Endodermal cell (in vitro differentiated cells): Measurements from ENCODE around the gene CAMK2A. TPM values are rescaled to one million over a fixed set of nuclear protein-coding genes. Genes with fewer than 3 reads are reported as not detected.
A peak's percentile ranks its signal among the peaks of the same experiment; 100 is the strongest.

Source experiments
- DNase-seq: peaks from one replicate; pipeline ENCODE4 v3.0.0-alpha.2; 2017
- H3K27ac ChIP-seq: 2 replicates; pipeline ENCODE4 v1.5.1; 2013; ENCODE audit warnings: mild to moderate bottlenecking, low read depth, low read length, moderate library complexity
- H3K27me3 ChIP-seq: 2 replicates; pipeline ENCODE4 v1.6.1; 2013; ENCODE audit warnings: mild to moderate bottlenecking, low read length, moderate library complexity; ENCODE audit not compliant: insufficient read depth, control insufficient read depth, poor library complexity, severe bottlenecking
- H3K36me3 ChIP-seq: 2 replicates; pipeline ENCODE4 v1.7.0; 2013; ENCODE audit warnings: mild to moderate bottlenecking, low read length, moderate library complexity; ENCODE audit not compliant: control insufficient read depth, insufficient read depth
- H3K4me1 ChIP-seq: one replicate; pipeline ENCODE4 v1.7.0; 2013; ENCODE audit warnings: low read length; ENCODE audit not compliant: control insufficient read depth, insufficient read depth
- H3K4me3 ChIP-seq: 2 replicates; pipeline ENCODE4 v1.5.1; 2013; ENCODE audit warnings: mild to moderate bottlenecking, low read length, moderate library complexity
- H3K9ac ChIP-seq: 2 replicates; pipeline ENCODE4 v1.6.1; 2013; ENCODE audit warnings: mild to moderate bottlenecking, low read length, moderate library complexity; ENCODE audit not compliant: poor library complexity, severe bottlenecking; ENCODE audit errors: extremely low read depth
- H3K9me3 ChIP-seq: 2 replicates; pipeline ENCODE4 v1.6.1; 2013; ENCODE audit warnings: mild to moderate bottlenecking, low read length, moderate library complexity; ENCODE audit not compliant: control insufficient read depth
- H3K27ac Mint-ChIP-seq: 2 replicates; pipeline ENCODE4 v1.8.0; 2020; ENCODE audit warnings: mixed read lengths
- H3K27me3 Mint-ChIP-seq: 2 replicates; pipeline ENCODE4 v1.8.0; 2021; ENCODE audit warnings: mild to moderate bottlenecking, mixed read lengths; ENCODE audit not compliant: insufficient read depth
- H3K36me3 Mint-ChIP-seq: 2 replicates; pipeline ENCODE4 v1.8.0; 2020; ENCODE audit warnings: low read depth, mixed read lengths
- H3K4me1 Mint-ChIP-seq: 2 replicates; pipeline ENCODE4 v1.8.0; 2020; ENCODE audit warnings: mixed read lengths
- H3K4me3 Mint-ChIP-seq: 2 replicates; pipeline ENCODE4 v1.8.0; 2020; ENCODE audit warnings: mild to moderate bottlenecking, moderate library complexity, mixed read lengths
- H3K9me3 Mint-ChIP-seq: 2 replicates; pipeline ENCODE4 v1.8.0; 2020; ENCODE audit warnings: mild to moderate bottlenecking, mixed read lengths
- CTCF ChIP-seq: fragments of 200-600 bp; sonication (generic); conservative IDR thresholded peaks from 2 replicates; pipeline ENCODE4 v1.5.0; 2021; ENCODE audit warnings: antibody characterized with exemption, mild to moderate bottlenecking
- WGBS, 2 experiments: methylation state at CpG; one replicate each; pipeline versions ENCODE4 v1.1.5 to v1.1.7; 2013; ENCODE audit warnings: missing lambda C conversion rate in 2 of 2, mixed read lengths in 1 of 2; ENCODE audit not compliant: insufficient coverage in 1 of 2, insufficient read length in 1 of 2; 5-methylcytosine and 5-hydroxymethylcytosine counted together
- total RNA-seq, 2 donors: library from RNA; stranded (reverse); fragmentation: NEBNext Ultra II Directional in 1 of 2; extraction: Animal tissue kit (Norgen Biotek cat#: 25700) in 1 of 2; gene quantifications; 2 replicates in 1 of 2; 3 replicates in 1 of 2; pipeline ENCODE4 v1.2.1, GENCODE V29; 2021

The CAMK2A gene
- total RNA-seq, 2 donors from 2014 or later: 0.31 to 0.49 TPM

- H3K27ac Mint-ChIP-seq: no peak overlapping the region
- Histone ChIP-seq H3K4me3 (no peak overlapping the region), H3K9me3 (no peaks in the 10 kb centered on the region), H3K4me1 (no peaks in the 10 kb centered on the region), H3K36me3 (no peaks in the 10 kb centered on the region), H3K27ac (peak overlapping the region; percentile 29), H3K27me3 (peaks cover 3% of the 10 kb centered on the region), H3K9ac (no peak overlapping the region)
- no peak overlapping the region for H3K4me3 Mint-ChIP-seq
- peaks cover 14% of the 10 kb centered on the region for H3K27me3 Mint-ChIP-seq
- H3K4me1 Mint-ChIP-seq: peaks cover 8% of the 10 kb centered on the region
- no peaks in the 10 kb centered on the region for H3K36me3 Mint-ChIP-seq
- WGBS, 2 experiments: 84 to 89% methylated on average over 1 of the region's 1 CpG
- no peaks in the 10 kb centered on the region for H3K9me3 Mint-ChIP-seq
- no peak for TF ChIP-seq CTCF
- no peak for DNase-seq
These were observed 20.3 kb upstream of the CAMK2A start for GRCh38 chr5:150309886-150310239.

- Mint-ChIP-seq H3K27me3 (peaks cover 19% of the 10 kb centered on the region), H3K27ac (no peak overlapping the region), H3K36me3 (no peaks in the 10 kb centered on the region), H3K4me3 (no peak overlapping the region), H3K9me3 (no peaks in the 10 kb centered on the region), H3K4me1 (peaks cover 8% of the 10 kb centered on the region)
- Histone ChIP-seq H3K4me3 (no peak overlapping the region), H3K9ac (no peak overlapping the region), H3K27me3 (peaks cover 9% of the 10 kb centered on the region), H3K27ac (peak overlapping the region; percentile 50), H3K36me3 (no peaks in the 10 kb centered on the region), H3K4me1 (no peaks in the 10 kb centered on the region), H3K9me3 (no peaks in the 10 kb centered on the region)
- no peak for DNase-seq
- 70 to 78% methylated on average over 6 to 7 of the region's 7 CpGs for WGBS, 2 experiments
- TF ChIP-seq CTCF: no peak
These were observed 19.7 kb upstream of the CAMK2A start for GRCh38 chr5:150309101-150309885.

GRCh38 chr5:150307617-150308426 lies 18.2 kb upstream of the CAMK2A start:
- 89 to 90% methylated on average over 6 to 11 of the region's 11 CpGs for WGBS, 2 experiments
- TF ChIP-seq CTCF: no peak
- Histone ChIP-seq H3K27me3 (peaks cover 23% of the 10 kb centered on the region), H3K9me3 (no peaks in the 10 kb centered on the region), H3K9ac (no peak overlapping the region), H3K4me1 (no peaks in the 10 kb centered on the region), H3K36me3 (no peaks in the 10 kb centered on the region), H3K4me3 (no peak overlapping the region), H3K27ac (no peak overlapping the region)
- Mint-ChIP-seq H3K4me3 (no peak overlapping the region), H3K27ac (no peak overlapping the region), H3K27me3 (peaks cover 33% of the 10 kb centered on the region), H3K9me3 (no peaks in the 10 kb centered on the region), H3K4me1 (peaks cover 10% of the 10 kb centered on the region), H3K36me3 (no peaks in the 10 kb centered on the region)
- DNase-seq: no peak
